ENCODE data around the gene NRM. TPM values are rescaled to one million over a fixed set of nuclear protein-coding genes. Genes with fewer than 3 reads are reported as not detected.

NRM gene
- total RNA-seq, 2 donors from 2014 or later, result 2.6 to 5.2 TPM

GRCh38 chr6:30732237-30732943 is 41.6 kb upstream of the NRM start:
- ATAC-seq (no peak), DNase-seq (no peak)
- Histone ChIP-seq H3K36me3 (replicated peaks in 1 of 2; ENCODE audit: insufficient read depth in 1 of 2, low read depth in 2 of 2) (peaks cover 0 to 15% of the 10 kb centered on the region in 2 donors), H3K4me3 (no peak overlapping the region), H3K4me1 (peaks cover 17% of the 10 kb centered on the region), H3K9me3 (no peaks in the 10 kb centered on the region), H3K27me3 (no peaks in the 10 kb centered on the region), H3K27ac (no peak overlapping the region)
- TF ChIP-seq CTCF (IDR thresholded peaks at IDR 0.05), result no peak
- TF ChIP-seq POLR2A (IDR thresholded peaks at IDR 0.05), result no peak
- WGBS, 2 donors, result 89% methylated on average over 12 of the region's 12 CpGs
- intact Hi-C loops (cut with DNase I), result no loop called here

- ATAC-seq (peak; percentile 97), DNase-seq (peak; percentile 90 to 93 (median 92))
- intact Hi-C loops (cut with DNase I), result no loop called here
- TF ChIP-seq CTCF (IDR thresholded peaks at IDR 0.05) (peak; percentile 75 to 95 (median 92)), POLR2A (IDR thresholded peaks at IDR 0.05) (no peak)
- Histone ChIP-seq H3K27me3 (no peaks in the 10 kb centered on the region), H3K4me1 (peaks cover 11% of the 10 kb centered on the region), H3K36me3 (replicated peaks in 1 of 2; ENCODE audit: insufficient read depth in 1 of 2, low read depth in 2 of 2) (peaks cover 0 to 19% of the 10 kb centered on the region in 2 donors), H3K9me3 (no peaks in the 10 kb centered on the region), H3K4me3 (no peak overlapping the region), H3K27ac (peak overlapping the region in 3 of 4 donors; percentile 18 to 64 (median 23))
- WGBS, 2 donors, result 18 to 31% methylated on average over 18 to 30 of the region's 30 CpGs
Measured at GRCh38 chr6:30730601-30731435, 40.0 kb upstream of the NRM start.

- no peaks in the 10 kb centered on the region for H3K27me3 ChIP-seq
- no peak overlapping the region for H3K4me3 ChIP-seq
- peaks cover 31% of the 10 kb centered on the region for H3K4me1 ChIP-seq
- DNase-seq (no peak), ATAC-seq (no peak)
- 65 to 71% methylated on average over 7 of the region's 7 CpGs for WGBS, 2 donors
- peaks cover 9 to 29% of the 10 kb centered on the region in 2 donors for H3K36me3 ChIP-seq (replicated peaks in 1 of 2; ENCODE audit: insufficient read depth in 1 of 2, low read depth in 2 of 2)
- no peaks in the 10 kb centered on the region for H3K9me3 ChIP-seq
- TF ChIP-seq CTCF (IDR thresholded peaks at IDR 0.05) (no peak), POLR2A (IDR thresholded peaks at IDR 0.05) (no peak)
- no peak overlapping the region for H3K27ac ChIP-seq
- intact Hi-C loops (cut with DNase I), result loop anchor here (5.0 kb wide), 1 partner anchor 46 kb away; no protein-coding TSS in a partner anchor
Measured at GRCh38 chr6:30727920-30728553, 37.3 kb upstream of the NRM start.

- Histone ChIP-seq H3K4me3 (no peak overlapping the region), H3K27ac (peak overlapping the region in 1 of 4 donors; percentile 5), H3K9me3 (no peaks in the 10 kb centered on the region), H3K36me3 (replicated peaks in 1 of 2; ENCODE audit: insufficient read depth in 1 of 2, low read depth in 2 of 2) (peaks cover 9 to 33% of the 10 kb centered on the region in 2 donors), H3K27me3 (no peaks in the 10 kb centered on the region), H3K4me1 (peaks cover 42% of the 10 kb centered on the region)
- ATAC-seq, result no peak
- no peak for DNase-seq
- WGBS, 2 donors, result 90 to 94% methylated on average over 11 of the region's 11 CpGs
- intact Hi-C loops (cut with DNase I), result loop anchor here (5.0 kb wide), 1 partner anchor 44 kb away; no protein-coding TSS in a partner anchor
- TF ChIP-seq POLR2A (IDR thresholded peaks at IDR 0.05) (no peak), CTCF (IDR thresholded peaks at IDR 0.05) (no peak)
Measured at GRCh38 chr6:30726506-30727413, 36.0 kb upstream of the NRM start.

Data from body of pancreas (tissue), 4 donors.